Stomach (tissue), 9 donors: ENCODE measurements around the gene CD1C. TPM values are rescaled to one million over a fixed set of nuclear protein-coding genes. Genes with fewer than 3 reads are reported as not detected.

ENCODE experiments used
- DNase-seq, 2 donors: peaks; one replicate each; pipeline versions ENCODE4 v3.0.0 to v3.0.0-alpha.2; 2013 to 2019
- H3K27ac ChIP-seq, 5 donors: fragments of 200-600 bp in 4 of 5; sonication (generic) in 4 of 5; one replicate each; pipeline ENCODE4 v1.5.1; 2013 to 2019; ENCODE audit warnings: mild to moderate bottlenecking in 1 of 5, moderate library complexity in 1 of 5
- H3K27me3 ChIP-seq, 3 donors: fragments of 200-600 bp; sonication (generic); one replicate each; pipeline ENCODE4 v1.5.1; 2017 to 2019; ENCODE audit warnings: mixed run types in 1 of 3
- H3K36me3 ChIP-seq, 4 donors: fragments of 200-600 bp; sonication (generic); 1 replicate in 3 of 4; 2 replicates in 1 of 4; pipeline ENCODE4 v1.5.1; 2016 to 2019
- H3K4me1 ChIP-seq, 4 donors: fragments of 200-600 bp; sonication (generic); one replicate each; pipeline ENCODE4 v1.5.1; 2016 to 2019
- H3K4me3 ChIP-seq, 4 donors: fragments of 200-600 bp; sonication (generic) in 3 of 4; one replicate each; pipeline ENCODE4 v1.5.1; 2016 to 2019; ENCODE audit warnings: mild to moderate bottlenecking in 1 of 4
- H3K9me3 ChIP-seq, 4 donors: fragments of 200-600 bp; sonication (generic); one replicate each; pipeline ENCODE4 v1.5.1; 2016 to 2019
- EP300 ChIP-seq: sonication (generic); formaldehyde crosslinking; IDR thresholded peaks from one replicate; pipeline ENCODE4 v1.6.1; 2017; ENCODE audit warnings: antibody characterized with exemption
- POLR2A ChIP-seq, 4 donors: fragments of 450-650 bp; IDR thresholded peaks; one replicate each; pipeline ENCODE4 v1.6.1; 2016; ENCODE audit warnings: antibody characterized with exemption in 4 of 4, control low read depth in 2 of 4, mild to moderate bottlenecking in 1 of 4, moderate library complexity in 1 of 4
- POLR2AphosphoS5 ChIP-seq, 3 donors: sonication (generic); formaldehyde crosslinking; IDR thresholded peaks; one replicate each; pipeline ENCODE4 v1.6.1; 2016; ENCODE audit warnings: antibody characterized with exemption in 3 of 3
- WGBS, 5 donors: extraction: QIAGEN DNeasy Blood & Tissue Kit in 3 of 5; methylation state at CpG; one replicate each; pipeline versions ENCODE4 v1.1.5 to v1.1.7; 2013 to 2018; 5-methylcytosine and 5-hydroxymethylcytosine counted together
- intact Hi-C: fragments of 100-400 bp; cut with DNase I; formaldehyde crosslinking; loops from one replicate; pipeline ENCODE4 v1.15.1; 2023; ENCODE audit warnings: low total_unique reads
- polyA plus RNA-seq, 3 donors: library from polyadenylated mRNA; stranded (reverse); fragments of 200-250 nt; gene quantifications; one replicate each; pipeline ENCODE4 v1.2.3, GENCODE V29; 2013
- total RNA-seq, 5 donors: library from RNA; depleted of rRNA; stranded (reverse); fragments of >200 nt; gene quantifications; one replicate each; pipeline versions ENCODE4 v1.1.0 to v1.2.3, GENCODE V29; 2014 to 2016
- TF ChIP-seq, protein P1 (sequence below), 7 experiments: fragments of 450-650 bp in 4 of 7; fragments of 200-600 bp in 3 of 7; sonication (generic) in 3 of 7; IDR thresholded peaks; one replicate each; pipeline ENCODE4 v1.5.1; 2016 to 2019; ENCODE audit warnings: antibody characterized with exemption in 7 of 7, control low read depth in 2 of 7, mild to moderate bottlenecking in 1 of 7
- donor health status: healthy with polysubstance abuse.
- donor health status: Bipolar disorder and iron deficiency.
- donor health status: healthy.

CD1C gene
- total and polyA plus RNA-seq, 8 donors, result 1.1 to 2.8 (median 1.8) TPM; not detected in 5

DNA sequence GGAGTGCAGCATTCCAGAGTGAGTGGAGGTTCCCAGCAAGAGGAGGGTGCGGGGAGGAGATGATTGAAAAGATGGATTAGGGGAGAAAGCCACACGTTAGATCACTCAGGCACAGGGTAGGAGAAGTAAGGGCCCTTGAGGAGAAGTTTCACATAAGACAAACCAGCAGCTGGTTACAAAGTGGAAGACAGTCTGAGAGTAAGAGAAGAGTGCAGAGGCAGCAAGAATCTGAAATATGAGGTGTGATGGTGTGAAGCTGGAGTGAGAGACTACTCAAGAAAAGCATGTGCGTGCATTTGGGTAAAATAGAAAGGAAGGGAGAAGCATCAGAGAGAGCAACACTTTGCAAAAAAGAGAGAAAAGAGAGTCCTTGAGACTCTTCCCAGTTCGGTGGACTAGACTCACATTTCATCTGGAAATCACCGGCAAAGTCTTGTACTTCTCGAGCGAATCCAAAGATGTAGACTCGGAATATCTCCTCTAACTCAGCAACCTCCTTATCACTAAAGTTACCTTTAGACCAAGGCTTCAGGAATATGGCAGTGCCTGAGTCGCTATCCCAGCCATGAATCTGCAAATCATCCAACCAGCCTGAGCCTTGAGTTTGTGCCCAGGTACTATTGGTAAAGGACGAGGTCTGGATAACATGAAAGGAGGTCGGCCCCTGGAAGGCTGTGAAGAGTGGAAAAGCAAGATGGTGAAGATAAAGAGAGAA is 40.8 kb downstream of the CD1C start:
- DNase-seq, result no peak
- WGBS, 5 donors, result 73 to 80% (median 78%) methylated on average over 11 of the region's 11 CpGs
- H3K27ac ChIP-seq, result no peak overlapping the region
- no peak for TF ChIP-seq EP300
- TF ChIP-seq, protein P1, sequence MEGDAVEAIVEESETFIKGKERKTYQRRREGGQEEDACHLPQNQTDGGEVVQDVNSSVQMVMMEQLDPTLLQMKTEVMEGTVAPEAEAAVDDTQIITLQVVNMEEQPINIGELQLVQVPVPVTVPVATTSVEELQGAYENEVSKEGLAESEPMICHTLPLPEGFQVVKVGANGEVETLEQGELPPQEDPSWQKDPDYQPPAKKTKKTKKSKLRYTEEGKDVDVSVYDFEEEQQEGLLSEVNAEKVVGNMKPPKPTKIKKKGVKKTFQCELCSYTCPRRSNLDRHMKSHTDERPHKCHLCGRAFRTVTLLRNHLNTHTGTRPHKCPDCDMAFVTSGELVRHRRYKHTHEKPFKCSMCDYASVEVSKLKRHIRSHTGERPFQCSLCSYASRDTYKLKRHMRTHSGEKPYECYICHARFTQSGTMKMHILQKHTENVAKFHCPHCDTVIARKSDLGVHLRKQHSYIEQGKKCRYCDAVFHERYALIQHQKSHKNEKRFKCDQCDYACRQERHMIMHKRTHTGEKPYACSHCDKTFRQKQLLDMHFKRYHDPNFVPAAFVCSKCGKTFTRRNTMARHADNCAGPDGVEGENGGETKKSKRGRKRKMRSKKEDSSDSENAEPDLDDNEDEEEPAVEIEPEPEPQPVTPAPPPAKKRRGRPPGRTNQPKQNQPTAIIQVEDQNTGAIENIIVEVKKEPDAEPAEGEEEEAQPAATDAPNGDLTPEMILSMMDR (IDR thresholded peaks at IDR 0.05), result no peak
- no peak for TF ChIP-seq POLR2A (IDR thresholded peaks at IDR 0.05)
- no peak for TF ChIP-seq POLR2AphosphoS5 (IDR thresholded peaks at IDR 0.05)
- no peaks in the 10 kb centered on the region for H3K4me1 ChIP-seq
- no peak overlapping the region for H3K4me3 ChIP-seq
- H3K9me3 ChIP-seq, result no peaks in the 10 kb centered on the region
- no peaks in the 10 kb centered on the region for H3K36me3 ChIP-seq
- H3K27me3 ChIP-seq, result no peaks in the 10 kb centered on the region
- intact Hi-C loops, result no loop called here

DNA sequence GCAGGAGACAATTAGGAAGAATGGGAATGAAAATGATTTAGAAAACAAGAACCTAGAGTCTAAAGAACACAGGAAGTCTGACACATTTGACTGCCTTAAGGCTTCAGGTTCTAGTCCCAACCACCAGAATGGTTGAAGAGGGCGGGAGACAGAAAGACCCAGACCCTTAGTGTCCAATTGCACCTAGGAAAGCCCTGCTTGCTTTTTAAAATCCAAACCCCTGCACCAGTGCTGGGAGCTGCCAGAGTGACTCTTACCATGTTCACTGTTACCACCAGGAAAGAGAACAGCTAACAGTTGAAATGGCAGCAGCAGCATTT is 41.3 kb downstream of the CD1C start:
- Histone ChIP-seq H3K4me1 (no peaks in the 10 kb centered on the region), H3K9me3 (no peaks in the 10 kb centered on the region), H3K27ac (no peak overlapping the region), H3K4me3 (no peak overlapping the region), H3K36me3 (no peaks in the 10 kb centered on the region), H3K27me3 (peaks cover 0 to 4% (median 0%) of the 10 kb centered on the region in 3 donors)
- no peak for DNase-seq
- TF ChIP-seq POLR2A (IDR thresholded peaks at IDR 0.05) (no peak), EP300 (no peak), POLR2AphosphoS5 (IDR thresholded peaks at IDR 0.05) (no peak)
- TF ChIP-seq, protein P1 (IDR thresholded peaks at IDR 0.05), result no peak
- 75 to 100% (median 90%) methylated on average over 1 of the region's 1 CpG for WGBS, 5 donors
- intact Hi-C loops, result no loop called here

DNA sequence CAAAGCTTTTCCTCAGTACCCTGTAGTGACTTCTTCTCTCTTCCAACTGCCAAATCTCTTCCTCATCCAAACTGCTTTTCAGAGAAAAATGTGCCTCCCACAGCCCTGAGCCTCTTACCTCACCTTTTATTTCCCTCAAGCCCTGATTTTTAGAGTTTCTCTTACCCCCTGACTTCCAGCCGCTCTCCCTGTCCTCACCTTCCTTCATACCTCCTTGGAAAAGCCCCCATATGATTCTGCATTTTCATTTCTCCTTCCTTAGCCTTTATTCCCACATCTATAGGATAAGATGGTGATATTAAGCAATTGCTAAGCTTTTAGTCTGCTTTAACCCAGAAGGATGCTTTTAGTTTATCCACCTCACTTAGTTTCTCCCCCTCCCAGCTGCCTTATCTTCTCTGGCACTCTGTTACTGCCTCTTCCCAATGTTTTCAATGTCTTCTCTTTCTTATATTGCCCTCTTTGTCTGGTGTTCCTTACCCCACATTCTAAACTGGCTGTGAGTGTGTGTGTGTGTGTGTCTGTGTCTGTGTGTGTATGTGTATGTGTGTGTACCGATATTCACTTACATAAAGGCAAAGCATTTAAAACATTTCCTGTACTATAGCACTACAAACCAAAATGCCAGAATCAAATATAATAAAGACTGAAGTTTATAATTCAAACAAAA is 41.9 kb downstream of the CD1C start, which contains the start of gene CD1B:
Gene CD1B, minus strand, starts transcription at position 51 of the 670 bp plus-strand sequence. CDS start 108 bp downstream, outside the sequence.
- Histone ChIP-seq H3K9me3 (no peaks in the 10 kb centered on the region), H3K4me3 (no peak within 1 kb of the TSS), H3K27ac (no peak within 1 kb of the TSS), H3K27me3 (peaks cover 0 to 7% (median 0%) of the 10 kb centered on the region in 3 donors), H3K36me3 (no peaks in the 10 kb centered on the region), H3K4me1 (no peaks in the 10 kb centered on the region)
- TF ChIP-seq POLR2AphosphoS5 (IDR thresholded peaks at IDR 0.05) (no peak), POLR2A (IDR thresholded peaks at IDR 0.05) (no peak), EP300 (no peak)
- TF ChIP-seq, protein P1 (IDR thresholded peaks at IDR 0.05), result no peak
- no peak for DNase-seq
- WGBS, 5 donors, result 83 to 92% (median 89%) methylated on average over 2 of the region's 2 CpGs
- intact Hi-C loops, result no loop called here

DNA sequence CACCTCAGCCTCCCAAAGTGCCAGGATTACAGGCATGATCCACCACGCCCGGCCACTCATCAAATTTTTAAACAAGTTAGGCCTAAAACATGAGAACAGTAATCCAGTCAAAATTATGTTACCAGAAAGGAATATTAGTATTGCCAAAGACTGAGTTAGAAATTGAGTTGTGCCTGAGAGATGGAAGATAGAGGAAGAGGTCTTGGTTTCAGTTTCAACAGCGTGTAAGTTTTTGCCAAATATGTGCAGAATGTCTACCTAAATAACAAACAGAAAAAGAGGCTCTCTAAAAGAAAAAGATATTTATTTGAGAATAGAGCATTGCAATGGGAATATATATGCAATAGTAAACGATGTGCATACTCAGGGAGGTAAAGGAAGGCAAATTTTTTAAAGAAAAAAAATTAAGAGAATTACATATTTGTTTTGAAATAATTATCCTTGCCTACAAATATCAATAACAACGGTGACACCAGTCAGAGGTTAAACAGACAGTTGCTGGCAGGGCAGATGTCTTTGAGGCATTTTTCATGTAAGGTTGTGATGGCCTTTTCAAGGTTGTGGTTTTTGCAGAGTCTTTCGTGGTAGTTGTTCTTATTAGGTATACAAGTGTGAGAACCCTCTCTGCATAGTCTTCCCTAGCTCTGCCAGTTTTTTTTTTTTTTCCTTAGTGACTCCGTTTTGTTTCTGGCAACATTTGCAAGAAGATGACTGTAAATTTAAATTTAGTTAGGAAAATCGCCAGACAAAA is 43.9 kb downstream of the CD1C start:
- Histone ChIP-seq H3K4me3 (no peak overlapping the region), H3K9me3 (no peaks in the 10 kb centered on the region), H3K27ac (no peak overlapping the region), H3K4me1 (no peaks in the 10 kb centered on the region), H3K36me3 (no peaks in the 10 kb centered on the region), H3K27me3 (peaks cover 0 to 7% (median 0%) of the 10 kb centered on the region in 3 donors)
- intact Hi-C loops, result no loop called here
- no peak for DNase-seq
- 61 to 71% (median 64%) methylated on average over 8 of the region's 8 CpGs for WGBS, 5 donors
- TF ChIP-seq, protein P1 (IDR thresholded peaks at IDR 0.05), result no peak
- TF ChIP-seq POLR2A (IDR thresholded peaks at IDR 0.05) (no peak), EP300 (no peak), POLR2AphosphoS5 (IDR thresholded peaks at IDR 0.05) (no peak)
